HG02970 (cell line): ENCODE measurements around the gene GPR132.

Experiments used
- ATAC-seq: cut with Tn5 transposase; IDR thresholded peaks from one replicate; pipeline ENCODE4 v1.9.1; 2021; ENCODE audit warnings: mild to moderate bottlenecking, moderate library complexity, moderate number of reproducible peaks; ENCODE audit not compliant: unreplicated experiment, low FRiP score

Gene GPR132

GRCh38 chr14:105023791-105024480 is 41.3 kb downstream of the GPR132 start:
- ATAC-seq = no peak

DNA sequence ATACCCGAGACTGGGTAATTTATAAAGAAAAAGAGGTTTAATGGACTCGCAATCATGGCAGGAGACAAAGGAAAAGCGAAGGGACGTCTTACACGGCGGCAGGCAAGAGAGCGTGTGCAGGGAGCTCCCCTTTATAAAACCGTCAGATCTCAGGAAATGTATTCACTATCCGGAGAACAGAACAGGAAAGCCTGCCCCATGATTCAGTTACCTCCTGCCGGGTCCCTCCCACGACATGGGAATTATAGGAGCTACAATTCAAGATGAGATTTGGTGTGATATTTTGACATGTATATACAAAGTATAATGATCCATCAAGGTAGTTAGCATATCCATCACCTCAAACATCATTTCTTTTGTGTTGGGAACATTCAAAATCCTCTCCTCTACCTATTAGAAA is 42.1 kb downstream of the GPR132 start:
- no peak for ATAC-seq

- ATAC-seq = no peak
Measured at GRCh38 chr14:105022276-105022670, 43.0 kb downstream of the GPR132 start.

GRCh38 chr14:105021656-105022275 is 43.5 kb downstream of the GPR132 start:
- no peak for ATAC-seq

DNA sequence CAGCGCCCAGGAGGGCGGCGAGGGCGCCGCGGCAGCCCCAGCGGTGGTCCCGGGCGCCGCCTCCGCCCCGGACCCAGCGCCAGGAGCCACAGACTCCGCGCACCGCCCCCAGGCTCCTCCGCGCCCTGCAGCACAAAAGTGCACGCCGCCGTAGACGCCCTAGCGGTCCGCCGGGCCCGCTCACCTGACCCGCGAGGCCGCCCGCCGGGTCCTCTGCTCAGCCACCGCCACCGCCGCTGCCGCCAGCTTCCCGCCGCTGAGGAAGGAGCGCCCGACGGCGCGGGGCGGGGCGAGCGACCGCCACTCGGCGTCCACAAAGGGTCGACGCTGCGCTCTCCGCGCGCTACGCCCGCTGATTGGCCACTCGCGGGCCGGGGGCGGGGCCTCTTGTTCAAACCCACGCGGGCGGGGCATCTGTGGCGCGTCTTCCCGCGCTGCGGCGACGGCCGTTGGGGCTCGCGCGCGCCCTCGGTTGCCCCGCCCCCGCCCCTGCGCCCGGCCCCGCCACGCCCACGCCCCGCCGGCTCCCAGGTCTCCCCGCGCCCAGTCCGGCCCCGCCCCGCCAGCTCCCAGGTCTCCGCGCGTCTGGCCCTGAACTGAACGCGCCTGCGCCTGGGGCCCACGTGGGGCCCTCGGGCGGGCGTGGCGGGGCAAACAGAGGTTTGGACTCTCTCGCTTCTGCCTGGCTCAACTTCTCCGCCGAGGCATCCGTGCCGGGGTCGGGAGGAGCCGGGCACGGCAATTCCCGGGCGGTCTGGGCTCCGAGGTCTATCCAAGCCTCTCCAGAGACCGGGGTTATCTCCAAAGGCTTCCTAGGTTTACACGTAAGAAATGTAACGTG is 44.2 kb downstream of the GPR132 start, which contains the start of gene CDCA4:
Gene CDCA4, minus strand, starts transcription at position 269 of the 841 bp plus-strand sequence. CDS start 9,154 bp downstream, outside the sequence.
- peak; percentile 83 for ATAC-seq

DNA sequence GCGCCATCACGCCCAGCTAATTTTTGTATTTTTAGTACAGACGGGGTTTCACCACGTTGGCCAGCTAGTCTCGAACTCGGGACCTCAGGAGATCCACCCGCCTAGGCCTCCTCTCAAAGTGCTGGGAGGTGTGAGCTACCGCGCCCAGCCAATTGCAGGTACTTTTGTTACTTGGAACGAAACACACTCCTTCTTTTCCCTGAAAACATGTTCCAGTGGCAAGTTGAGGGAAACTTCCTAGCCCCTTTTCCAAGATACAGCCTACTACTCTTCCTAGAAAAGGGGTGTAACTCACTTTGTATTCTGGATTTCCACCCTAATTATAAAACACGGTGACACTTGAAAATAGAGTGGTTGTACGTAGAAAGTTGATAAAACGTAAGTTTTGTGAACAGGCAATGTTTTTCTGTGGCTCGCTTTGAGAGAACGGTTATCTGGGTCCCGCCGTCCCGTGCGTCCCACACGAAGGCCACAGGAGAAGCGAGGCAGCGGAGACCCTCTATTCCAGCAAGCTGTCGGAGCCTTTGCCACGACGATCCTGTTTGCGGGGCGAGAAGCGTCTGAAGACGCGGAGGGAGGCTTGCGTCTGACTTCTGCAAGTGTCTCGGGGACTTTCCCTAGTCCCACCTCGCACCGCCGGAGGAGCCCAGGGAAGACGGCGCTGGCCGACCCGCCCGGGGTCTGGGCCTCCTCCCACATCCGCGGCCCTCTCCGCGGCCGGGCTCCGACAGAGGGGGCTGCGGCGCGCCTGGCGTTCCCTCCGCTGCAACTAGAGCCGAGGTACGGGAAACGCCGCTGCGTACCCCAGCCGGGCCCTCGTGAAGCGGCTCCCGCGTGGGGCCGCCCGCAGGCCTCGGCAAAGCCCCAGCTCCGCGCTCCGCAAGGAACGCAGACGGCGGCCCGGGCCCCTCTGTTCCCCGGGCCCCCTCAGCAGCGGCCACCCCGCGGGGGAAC is 45.1 kb downstream of the GPR132 start:
- ATAC-seq = peak; percentile 25

DNA sequence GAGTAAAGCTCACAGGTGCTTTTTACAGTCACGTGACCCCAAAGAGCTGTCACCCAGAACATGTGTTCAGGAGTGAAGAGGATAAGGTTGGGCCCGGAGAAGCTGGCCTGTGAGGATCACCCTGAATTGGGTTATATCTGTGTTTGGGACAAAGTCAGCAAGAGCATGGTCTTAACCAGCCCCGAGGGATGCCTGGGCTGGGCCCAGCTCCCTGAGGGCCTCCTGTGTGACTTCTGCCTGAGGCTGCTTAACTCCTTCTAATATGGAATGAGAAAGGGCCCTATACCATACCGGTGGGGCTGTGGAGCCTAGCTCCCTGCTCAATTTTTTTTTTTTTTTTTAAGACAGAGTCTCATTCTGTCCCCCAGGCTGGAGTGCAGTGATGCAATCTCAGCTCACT is 46.8 kb downstream of the GPR132 start:
- ATAC-seq = no peak

DNA sequence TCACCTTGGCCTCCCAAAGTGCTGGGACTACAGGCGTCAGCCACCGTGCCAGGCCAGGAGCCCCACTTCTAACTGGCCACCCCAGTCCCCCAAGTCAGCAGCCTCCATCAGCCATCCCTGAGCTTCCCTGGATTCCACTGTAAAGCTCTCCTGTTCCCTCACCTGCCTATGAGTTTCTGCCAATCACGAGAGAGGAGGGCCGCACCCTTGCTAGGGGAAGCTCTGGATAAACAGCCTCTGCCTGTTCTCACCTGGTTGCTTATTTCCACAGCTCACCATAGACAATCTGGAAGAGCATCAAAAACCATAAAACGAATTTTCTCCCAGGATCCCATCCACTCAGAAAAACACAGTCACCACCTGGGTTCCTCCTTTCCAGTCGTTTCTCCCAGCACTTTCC is 49.3 kb downstream of the GPR132 start:
- no peak for ATAC-seq

- no peak for ATAC-seq
Measured at GRCh38 chr14:105015242-105015641, 50.0 kb downstream of the GPR132 start.

DNA sequence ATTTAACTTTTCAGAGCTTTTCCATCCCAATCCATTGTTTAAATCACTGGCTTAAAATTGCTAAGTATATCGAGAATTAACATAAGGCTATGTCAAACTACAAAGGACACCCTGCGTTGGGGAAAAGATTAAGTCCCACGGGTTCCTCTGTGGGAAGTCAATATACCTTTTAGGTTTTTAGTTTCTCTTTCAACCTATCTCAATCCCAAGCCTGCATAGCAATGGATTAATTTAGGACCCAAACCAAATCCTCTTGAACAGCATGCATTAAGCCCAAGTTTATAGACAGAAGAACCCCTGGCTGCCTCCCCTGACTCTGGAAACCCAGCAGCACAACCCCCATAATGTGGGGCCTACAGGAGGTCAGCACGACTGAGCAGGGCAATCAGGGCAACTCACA is 50.6 kb downstream of the GPR132 start:
- no peak for ATAC-seq

- ATAC-seq = no peak
Measured at GRCh38 chr14:105014032-105014431, 51.2 kb downstream of the GPR132 start.

GRCh38 chr14:105013150-105013785 is 52.0 kb downstream of the GPR132 start:
- ATAC-seq = no peak

GRCh38 chr14:105012171-105012985 is 52.9 kb downstream of the GPR132 start:
- ATAC-seq = no peak

DNA sequence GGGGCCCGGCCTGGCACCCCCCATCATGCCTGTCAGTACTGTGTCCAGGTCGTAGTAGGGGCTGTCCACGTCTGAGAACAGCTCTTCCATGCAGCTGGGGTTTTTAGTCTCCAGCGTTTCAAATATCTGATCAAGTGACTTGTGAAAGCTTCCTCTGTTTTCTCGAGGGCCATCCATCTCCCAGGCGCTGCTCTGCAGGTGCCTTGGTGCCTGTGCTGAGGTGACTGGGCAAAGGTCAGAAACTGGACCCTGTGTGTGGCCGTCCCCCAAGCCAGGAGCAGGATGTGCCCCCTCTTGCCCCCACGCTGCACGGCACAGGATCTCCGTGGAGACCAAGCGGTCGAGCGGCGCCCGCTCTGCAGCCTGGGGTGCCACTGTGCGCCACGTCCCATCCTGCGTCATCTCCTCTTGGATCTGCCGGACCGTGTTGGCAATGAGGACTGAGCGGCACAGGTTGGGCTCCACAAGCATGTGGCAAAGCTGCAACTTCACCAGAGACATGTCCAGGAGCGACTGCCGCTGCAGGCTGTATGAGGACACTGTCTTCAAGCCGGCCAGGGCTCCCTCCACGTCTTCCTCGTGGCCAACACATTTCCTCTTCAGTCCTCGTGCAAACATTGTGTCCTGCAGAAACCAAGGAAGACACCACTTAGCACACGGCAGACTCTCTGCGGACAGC is 53.8 kb downstream of the GPR132 start:
- no peak for ATAC-seq

GRCh38 chr14:105010891-105011291 is 54.3 kb downstream of the GPR132 start:
- no peak for ATAC-seq

- ATAC-seq = no peak
Measured at GRCh38 chr14:105010106-105010505, 55.1 kb downstream of the GPR132 start.

DNA sequence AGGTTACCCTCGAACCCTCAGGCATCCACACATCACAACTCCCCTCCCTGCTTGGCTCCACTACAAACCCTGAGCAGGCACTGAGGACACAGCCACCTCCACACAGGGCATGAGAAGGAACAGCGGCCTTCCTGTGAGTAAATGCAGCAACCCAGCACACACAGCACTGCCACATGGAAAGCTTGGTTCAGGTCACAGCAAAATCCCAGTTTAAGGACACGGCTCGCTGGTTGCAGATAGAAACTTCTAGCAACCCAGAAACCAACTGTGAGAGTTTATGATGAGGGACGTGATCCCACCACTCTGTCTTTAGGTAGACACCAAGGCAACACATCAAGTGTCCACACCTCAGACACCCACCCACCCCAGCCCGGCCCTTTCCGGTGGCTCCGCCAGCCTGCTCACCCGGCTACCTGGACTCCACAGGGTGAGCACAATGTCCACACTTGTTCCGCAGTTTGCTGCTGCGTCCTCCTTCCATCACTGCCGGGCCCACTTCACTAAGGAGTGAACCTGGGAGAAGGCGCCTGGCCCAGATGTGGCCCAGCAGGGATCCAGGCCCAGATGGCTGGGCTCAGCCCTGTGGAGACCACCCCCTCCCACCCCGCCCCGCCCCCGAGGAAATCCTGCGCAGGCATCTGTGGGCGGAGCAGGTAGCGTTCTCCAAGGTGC is 57.5 kb downstream of the GPR132 start:
- ATAC-seq = no peak
